CD4-positive, alpha-beta T cell treated with Interleukin-4 for 4 hours (primary cell): ENCODE results near the gene LIN28B.

Experiments used
- DNase-seq: peaks from one replicate; pipeline ENCODE4 v3.0.0-alpha.2; 2020

LIN28B gene

DNA sequence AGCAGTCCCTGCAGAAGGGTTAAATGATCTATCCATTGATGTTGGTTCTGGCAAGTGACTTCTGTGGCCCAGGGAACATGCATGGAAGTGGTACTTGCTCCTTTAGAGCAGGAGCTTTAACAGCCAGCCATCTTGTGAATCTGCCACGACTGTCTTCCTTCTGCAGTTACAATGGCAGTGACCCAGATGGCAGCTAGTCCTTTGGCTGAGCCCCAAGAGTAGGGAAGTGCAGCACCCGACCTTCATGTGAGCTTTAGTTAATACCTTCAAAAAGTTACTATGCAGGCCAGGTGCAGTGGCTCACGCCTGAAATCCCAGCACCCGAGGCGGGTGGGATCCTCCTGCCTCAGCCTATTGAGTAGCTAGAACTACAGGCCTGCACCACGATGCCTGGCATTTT lies 156.5 kb downstream of the LIN28B start:
- DNase-seq = no peak

DNA sequence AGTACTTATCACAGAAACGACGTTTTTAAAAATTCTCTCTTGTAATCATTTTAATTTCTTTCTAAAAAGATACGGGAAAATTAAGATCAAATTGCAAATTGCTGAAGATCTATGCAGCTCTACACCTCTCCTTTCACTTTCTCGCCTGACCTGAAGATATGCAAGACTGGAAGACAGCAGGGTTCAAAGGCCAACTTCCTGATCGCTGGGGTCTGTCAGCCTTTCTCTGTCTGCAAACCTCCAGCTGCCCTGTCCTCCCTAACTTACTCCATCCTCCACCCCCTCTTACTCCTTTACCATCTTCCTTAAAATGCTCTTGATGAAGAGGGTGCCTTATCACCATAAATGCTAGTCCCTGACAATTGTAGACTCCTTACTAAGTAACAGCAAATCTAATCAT lies 159.2 kb downstream of the LIN28B start:
- DNase-seq = no peak

DNA sequence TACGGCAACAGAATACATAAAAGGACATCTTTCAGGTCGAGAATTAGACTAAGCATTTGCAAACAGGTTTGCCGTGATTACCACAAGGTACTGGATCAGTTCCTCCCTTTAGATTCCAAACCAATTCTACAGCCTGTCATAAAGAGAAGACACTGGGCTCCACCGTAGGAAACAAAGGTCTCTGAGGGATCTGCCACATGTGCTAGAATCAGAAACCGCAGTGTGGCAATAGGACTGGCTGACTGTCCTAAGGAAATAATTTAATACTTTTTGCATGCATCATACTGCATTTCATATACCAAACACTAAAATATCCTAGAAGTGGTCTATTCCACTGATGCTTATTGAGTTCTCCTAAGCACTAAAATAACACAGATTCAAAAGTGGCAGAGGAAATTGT lies 163.7 kb downstream of the LIN28B start:
- DNase-seq = no peak

DNA sequence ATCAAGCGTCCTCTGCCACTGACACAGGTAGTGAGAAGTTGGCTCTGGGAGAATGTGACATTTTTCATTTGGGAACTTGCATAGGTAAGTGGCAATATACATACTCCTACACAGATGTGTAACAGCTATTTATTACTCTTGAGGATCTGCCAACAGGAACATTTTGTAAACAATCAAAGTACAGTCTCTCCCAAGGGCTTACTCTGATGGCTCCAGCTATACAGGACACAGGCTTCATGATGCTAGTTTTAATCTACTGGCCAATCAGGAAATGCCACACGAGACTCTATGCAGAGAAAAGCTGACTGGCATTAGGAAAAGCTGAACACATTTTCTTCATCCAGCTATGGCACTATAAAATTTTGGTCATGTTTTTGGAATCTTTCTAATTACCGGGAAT lies 165.1 kb downstream of the LIN28B start:
- DNase-seq = no peak

DNA sequence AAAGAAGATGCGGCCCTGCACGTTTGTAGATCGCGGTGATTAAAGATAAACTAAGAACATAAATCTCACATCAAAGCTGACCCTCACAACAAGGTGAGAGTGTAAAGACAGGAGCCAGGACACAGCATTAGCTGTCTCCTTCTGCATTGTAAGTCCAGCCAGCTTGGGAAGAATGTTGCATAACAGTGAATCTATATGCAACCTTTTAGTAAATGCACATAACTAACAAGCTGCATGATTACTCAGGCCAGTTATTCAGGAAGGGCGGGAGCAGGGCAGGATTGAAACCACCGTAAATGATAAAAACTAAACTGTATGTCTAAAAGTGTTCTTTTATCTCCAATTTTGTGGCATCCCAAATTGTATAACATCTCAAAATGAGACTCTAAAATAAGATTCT lies 165.8 kb downstream of the LIN28B start:
- no peak for DNase-seq
